AG10803 (cell line): ENCODE data around the gene TMIGD1.

Experiments
- DNase-seq: peaks from one replicate; pipeline ENCODE4 v3.0.0; 2010; ENCODE audit warnings: low read depth
- H3K4me3 ChIP-seq: 2 replicates; pipeline ENCODE4 v1.5.1; 2011; ENCODE audit warnings: mild to moderate bottlenecking, low read length, control low read depth
- TF ChIP-seq, protein P1 (sequence below): conservative IDR thresholded peaks from 2 replicates; pipeline ENCODE4 v1.5.1; 2011; ENCODE audit warnings: mild to moderate bottlenecking, low read length, control low read depth, inconsistent platforms

Gene TMIGD1

DNA sequence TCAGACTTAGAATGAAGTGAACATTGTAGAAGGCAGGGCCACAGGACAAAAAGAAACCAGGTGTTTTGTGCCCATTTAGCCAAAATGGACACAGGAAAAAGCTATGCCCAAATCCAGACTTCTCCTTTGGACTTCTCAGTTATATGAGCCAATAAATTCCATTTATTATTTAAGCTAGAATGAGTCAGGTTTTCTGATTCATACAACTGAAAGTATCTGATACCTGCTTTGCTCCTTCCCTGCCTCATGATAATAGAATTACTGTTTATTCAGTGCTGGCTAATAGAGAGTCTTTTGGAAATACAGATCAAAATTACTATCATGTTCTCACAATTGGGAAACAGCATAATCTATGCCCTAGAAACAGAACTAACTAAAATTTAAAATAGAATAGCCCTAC is 36.1 kb upstream of the TMIGD1 start:
- no peak for DNase-seq
- TF ChIP-seq, protein P1, sequence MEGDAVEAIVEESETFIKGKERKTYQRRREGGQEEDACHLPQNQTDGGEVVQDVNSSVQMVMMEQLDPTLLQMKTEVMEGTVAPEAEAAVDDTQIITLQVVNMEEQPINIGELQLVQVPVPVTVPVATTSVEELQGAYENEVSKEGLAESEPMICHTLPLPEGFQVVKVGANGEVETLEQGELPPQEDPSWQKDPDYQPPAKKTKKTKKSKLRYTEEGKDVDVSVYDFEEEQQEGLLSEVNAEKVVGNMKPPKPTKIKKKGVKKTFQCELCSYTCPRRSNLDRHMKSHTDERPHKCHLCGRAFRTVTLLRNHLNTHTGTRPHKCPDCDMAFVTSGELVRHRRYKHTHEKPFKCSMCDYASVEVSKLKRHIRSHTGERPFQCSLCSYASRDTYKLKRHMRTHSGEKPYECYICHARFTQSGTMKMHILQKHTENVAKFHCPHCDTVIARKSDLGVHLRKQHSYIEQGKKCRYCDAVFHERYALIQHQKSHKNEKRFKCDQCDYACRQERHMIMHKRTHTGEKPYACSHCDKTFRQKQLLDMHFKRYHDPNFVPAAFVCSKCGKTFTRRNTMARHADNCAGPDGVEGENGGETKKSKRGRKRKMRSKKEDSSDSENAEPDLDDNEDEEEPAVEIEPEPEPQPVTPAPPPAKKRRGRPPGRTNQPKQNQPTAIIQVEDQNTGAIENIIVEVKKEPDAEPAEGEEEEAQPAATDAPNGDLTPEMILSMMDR = no peak

DNA sequence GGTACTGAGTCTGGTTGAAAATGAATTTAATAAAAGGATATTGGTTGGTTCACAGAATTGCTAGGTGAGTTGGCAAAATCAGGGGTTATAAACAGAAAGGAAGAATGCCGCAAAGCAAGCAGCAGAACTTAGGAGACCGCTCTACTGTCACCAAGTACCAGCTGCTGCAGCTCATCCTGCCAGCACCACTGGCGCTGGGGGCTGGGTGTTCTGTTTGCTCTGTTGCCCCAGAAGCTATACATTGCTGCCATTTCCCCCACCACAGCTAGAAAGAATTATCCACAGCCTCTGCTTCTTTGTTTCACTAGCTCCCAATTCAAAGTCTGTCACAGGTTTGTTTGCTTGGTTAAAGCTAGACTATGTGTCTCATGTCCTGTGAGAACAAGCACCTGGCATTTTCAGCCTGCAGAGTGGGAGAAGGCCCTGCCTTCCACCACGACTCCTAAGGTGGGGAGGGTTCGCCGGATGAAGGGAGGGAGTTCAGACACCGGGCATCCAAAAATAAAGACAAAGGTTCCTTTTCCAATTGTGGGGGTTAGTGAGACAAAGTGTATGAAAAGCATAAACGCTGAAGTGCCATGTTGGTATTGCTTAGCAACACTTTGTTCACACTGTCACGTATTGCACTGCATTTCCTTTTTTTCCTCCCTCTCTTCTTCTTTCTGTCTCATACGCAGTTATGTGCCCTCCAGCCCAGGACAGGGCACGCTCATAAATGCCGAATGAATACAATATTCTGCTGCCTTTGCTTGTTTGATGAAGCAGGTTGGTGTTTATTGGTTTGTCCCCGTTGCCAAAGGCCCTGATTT is 35.3 kb upstream of the TMIGD1 start:
- DNase-seq = no peak
- TF ChIP-seq, protein P1 = no peak
- no peak overlapping the region for H3K4me3 ChIP-seq

More for the DNA sequence above, 36.1 kb upstream of the TMIGD1 start:
- H3K4me3 ChIP-seq = no peak overlapping the region

DNA sequence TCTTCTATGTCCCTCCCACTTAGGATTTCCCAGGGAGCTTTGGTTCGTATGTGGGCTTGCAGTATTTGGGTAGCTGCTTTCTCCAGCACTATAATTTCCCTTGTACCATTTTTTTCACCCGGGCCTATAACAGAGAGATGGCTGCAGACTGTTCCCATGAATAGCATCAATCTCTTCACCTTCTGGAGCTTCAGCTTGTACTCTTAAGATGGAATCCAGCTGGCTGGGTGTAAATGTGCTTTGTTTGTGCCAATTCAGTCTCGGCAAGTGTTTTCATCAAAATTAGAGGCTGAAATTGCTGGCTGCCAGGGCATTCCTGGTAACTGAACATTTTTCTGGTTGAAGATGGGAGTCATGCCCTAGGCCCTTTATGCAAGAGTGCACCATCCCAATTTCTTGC is 32.7 kb upstream of the TMIGD1 start:
- peak; percentile 29 for DNase-seq
- TF ChIP-seq, protein P1 = no peak
- H3K4me3 ChIP-seq = no peak overlapping the region

DNA sequence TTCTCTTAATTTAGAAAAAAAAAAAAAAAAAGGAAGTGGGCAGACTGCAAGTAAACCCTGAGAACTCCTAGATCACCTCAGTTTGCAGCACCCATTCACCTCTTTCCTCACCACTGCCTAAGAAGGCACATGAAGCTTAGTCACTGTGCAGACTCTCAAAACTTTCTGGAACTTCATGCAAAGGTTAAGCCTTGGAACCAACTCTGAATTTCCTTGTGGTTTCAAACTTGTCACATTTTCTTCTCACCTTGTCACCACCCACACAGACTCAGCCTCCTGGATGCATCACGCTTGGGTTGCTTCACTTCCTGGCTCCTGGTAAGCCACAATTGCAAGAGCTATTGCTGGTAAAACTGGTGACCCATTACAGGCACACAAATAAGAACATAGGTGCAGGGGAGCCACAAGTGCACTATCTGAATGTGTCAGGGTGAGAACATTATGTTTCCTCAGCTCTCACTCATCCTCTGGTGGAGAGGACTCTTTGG is 29.9 kb upstream of the TMIGD1 start:
- peak; percentile 74 for DNase-seq
- H3K4me3 ChIP-seq = no peak overlapping the region
- TF ChIP-seq, protein P1 = no peak

DNA sequence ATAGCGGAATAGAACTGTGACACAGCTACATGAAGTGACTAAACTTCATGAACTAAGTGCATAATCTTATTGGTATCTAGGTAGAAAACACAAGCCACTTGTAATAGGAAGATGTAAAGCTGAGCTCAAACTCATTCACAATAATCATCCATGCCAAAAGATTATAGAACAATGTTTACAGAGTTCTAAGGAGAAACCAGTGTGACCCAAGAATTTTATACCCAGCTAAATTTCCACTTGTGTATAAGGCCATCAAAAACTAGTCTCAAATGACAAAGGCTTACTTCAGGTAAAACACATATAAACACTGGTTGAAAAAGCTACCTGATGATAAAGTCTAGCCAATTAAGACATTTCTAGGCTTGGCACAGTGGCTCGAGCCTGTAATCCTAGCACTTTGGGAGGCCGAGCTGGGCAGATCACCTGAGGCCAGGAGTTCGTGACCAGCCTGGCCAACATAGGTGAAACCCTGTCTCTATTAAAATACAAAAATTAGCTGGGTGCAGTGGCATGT is 28.0 kb upstream of the TMIGD1 start:
- TF ChIP-seq, protein P1 = no peak
- H3K4me3 ChIP-seq = no peak overlapping the region
- DNase-seq = no peak

DNA sequence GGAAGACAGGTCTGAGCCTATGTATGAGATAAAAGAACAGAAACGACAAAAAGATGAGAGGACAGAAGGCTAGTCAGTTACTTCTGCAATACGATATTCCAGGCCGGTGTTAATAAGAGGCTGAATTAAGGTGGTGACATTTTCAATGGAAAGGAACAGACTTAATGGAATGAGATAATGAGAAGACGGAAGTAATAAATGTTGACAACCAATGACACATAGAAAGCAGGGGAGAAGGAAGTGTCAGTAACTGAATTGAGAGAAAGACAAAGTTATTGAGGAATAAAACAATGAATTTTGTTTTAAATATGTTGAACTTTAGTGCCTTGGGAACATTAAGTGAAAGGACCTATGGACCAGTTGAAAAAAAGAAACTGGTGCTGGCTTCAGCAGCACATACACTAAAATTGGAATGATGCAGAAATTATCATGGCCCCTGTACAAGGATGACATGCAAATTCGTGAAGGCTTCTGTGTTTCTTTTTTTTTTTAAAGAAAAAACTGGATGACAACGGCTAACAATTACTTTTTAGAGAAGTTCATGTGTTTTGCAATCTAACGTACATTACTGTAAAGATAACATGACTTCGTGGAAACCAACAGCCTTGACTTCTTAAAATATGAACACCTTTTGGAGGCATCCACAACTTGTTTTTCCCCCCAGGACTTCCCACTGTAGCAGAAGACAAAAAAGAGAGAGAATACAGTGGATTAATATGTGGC is 26.4 kb upstream of the TMIGD1 start:
- no peak for DNase-seq
- TF ChIP-seq, protein P1 = no peak
- H3K4me3 ChIP-seq = no peak overlapping the region
